ENCODE data around the gene LIG3.
"Not testable (repeated sequence)": the region's sequence is repeated elsewhere in the genome, so short reads cannot be mapped to it uniquely, and the experiment has no call there.

Gene LIG3

DNA sequence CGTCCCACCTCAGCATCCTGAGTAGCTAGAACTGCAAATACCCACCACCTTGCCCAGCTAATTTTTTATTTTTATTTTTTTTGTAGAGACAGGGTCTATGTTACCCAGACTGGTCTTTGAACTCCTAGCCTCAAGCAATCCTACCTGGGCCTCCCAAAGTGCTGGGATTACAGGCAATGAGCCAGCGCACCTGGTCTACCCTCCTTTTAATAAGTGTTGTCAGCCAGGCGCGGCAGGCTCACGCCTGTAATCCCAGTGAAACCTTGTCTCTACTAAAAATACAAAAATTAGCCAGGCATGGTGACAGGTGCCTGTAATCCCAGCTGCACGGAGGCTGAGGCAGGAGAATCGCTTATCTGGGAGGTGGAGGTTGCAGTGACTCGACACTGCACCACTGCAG lies 63.9 kb downstream of the LIG3 start:
- no peak for DNase-seq

DNA sequence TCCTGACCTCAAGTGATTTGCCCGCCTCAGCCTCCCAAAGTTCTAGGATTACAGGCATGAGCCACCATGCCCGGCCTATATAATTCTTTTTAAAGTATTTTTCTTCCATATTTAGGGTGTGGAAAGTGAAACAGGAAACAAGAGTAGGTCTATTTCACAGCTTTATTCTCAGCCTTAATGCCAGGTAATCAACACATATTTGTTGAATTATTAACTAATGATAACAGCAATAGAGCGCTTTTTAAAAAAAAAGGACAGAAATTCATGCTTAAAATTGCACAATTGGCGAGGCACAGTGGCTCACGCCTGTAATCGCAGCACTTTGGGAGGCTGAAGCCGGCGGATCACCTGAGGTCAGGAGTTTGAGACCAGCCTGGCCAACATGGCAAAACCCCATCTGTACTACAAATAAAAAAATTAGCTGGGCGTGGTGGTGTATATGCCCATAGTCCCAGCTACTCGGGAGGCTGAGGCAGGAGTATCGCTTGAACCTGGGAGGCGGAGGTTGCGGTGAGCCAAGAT lies 65.2 kb downstream of the LIG3 start:
- not testable (repeated sequence) for DNase-seq

DNA sequence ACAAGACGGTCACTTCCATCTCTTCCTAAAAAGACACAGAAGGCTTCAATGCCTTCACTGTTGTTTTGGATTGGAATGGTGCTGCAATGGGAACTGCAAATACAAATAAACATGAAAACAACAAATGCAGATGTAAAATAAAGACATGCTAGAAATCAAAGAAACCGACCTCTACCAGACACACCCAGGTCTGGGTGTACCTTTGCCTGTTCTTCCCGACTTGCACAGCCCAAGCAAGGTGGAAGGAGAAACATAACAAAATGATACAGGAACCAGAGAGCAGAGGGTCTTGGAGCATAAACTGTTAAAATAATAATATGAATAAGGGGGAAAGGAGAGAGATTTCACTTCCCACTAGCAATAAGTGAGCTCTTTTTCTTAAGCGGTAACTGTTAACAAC lies 65.9 kb downstream of the LIG3 start:
- DNase-seq, result no peak

DNA sequence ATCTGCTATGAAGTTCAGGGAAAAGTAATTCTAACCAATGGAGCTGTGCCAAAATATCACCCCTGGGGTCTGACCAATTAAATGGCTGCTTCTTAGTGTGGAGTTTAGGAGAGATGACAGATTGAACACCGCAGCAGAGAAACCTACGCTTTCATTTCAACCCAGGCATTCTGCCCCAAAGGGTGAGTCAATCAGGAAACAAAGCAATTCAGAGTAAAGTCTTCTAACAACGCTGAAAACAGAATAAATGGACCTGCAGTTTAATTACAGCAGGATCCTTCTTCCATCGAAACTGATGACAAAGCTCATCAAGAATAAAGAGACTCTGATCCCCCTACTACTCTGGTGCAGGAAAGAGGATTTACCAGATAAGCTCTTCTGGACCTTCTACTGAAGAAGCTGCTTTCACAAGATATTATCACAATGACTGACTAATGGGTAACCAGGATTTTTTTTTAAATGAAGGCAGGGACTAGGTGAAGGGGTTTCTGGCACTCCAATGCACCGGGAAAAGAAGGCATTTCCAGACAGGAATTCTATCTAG lies 66.5 kb downstream of the LIG3 start:
- DNase-seq, result peak; percentile 26

DNA sequence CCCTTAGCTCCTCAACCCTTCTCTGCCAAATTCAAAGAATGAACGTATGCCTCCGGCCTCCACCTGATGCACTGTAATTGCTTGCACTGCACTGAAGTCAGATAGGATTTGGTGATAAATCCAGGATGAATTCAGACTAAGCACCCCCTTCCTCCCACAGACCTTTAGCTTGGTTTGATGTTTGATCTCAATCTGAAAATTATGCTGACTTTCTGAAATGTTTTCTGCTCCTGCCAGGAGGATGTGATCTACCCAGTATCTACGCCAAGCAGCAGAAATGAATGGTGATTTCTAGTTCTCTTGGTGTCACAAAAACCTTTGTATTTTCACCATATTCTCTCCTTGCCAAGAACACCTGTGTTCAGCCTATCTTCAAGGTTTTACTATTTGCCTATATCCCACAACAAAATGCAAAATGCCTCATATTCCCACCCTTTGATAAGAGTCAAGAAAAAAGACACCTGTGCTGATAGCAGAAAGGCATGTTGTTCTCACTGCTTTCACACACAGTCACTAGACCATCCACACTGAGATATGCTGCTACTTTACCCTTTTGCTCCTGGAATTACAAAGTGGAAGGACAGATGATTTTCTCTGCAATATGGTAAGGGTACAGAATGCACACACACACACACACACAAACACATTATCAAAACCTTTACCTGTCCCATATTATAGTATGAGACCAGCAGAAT lies 68.5 kb downstream of the LIG3 start:
- no peak for DNase-seq

DNA sequence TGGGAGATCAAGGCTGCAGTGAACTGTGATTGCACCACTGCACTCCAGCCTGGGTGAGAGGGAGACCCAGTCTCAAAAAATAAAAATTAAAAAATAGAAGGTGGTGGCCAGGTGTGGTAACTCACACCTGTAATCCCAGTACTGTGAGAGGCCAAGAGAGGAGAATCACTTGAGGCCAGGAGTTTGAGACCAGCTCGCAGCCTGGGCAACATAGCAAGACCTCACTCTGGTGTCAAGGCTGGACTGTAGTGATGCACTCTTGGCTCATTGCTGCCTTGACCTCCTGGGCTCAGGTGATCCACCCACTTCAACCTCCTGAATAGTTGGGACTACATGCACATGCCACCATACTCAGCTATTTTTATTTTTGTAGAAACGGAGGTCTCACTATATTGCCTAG lies 69.9 kb downstream of the LIG3 start:
- DNase-seq, result no peak

DNA sequence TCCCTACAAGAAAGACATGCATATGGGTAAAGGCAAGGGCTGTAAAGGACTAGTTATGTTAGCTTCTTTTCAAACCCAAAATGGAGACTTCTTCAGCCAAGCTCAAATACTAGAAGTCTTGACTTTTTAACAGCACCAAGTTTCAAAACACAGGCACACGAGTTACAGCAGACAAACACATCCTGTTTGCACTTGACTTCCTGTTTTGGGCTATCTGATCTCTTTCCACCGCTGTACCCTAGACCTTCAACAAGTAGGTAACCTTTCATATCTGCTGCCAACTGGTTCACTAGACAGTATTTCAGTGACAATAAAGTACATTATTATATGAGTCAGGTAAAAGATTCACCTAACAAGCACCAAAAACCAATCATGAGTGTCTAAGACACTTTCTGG lies 70.9 kb downstream of the LIG3 start:
- DNase-seq, result no peak

DNA sequence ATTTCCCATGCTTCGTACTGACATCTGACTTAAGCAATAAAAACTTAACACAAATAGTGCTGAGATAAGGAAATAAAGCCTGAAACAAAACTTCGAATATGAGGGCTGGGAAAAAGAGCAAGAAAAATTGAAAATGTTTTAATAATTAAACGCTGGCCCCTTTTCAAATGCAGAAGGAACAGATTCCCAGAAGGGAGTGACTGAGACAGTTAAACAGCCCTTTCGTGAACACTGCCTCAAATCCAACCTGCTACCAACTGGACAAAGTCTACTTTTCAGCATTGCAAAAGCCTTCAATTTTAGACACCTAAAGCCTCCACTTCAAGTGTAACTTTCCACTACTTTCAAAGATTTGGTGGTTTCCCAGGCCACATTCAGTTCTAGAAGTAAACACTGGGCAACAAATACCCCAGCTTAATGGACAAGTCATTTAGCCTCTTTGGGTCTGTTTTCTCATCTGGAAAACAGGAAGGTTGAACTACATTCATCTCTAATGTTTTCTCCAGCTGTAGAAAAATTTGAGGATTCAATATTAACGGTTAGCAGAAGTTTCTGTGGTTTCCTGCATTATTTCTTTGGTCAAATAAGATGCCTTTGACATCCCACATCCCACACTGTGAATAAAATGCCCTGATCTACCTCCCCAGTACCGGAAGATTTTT lies 71.4 kb downstream of the LIG3 start:
- DNase-seq, result peak; percentile 5

DNA sequence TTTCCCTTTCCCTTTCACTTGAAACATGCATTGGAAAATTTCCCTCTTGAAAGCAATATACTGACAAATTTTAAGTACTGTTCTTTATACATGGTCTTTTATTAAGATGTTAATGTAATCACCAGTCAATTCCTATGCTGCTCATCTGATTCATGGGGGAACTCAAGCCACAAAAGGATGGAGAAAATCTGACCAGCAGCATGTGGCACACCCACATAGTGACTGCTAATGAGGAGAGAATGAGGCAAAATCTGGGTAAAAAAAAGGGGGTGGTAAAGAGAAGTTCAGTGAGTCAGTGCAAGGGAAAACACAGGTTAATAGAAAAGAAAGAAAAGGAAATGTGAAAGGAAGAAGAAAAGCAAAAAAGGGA lies 71.9 kb downstream of the LIG3 start:
- DNase-seq, result peak; percentile 17

DNA sequence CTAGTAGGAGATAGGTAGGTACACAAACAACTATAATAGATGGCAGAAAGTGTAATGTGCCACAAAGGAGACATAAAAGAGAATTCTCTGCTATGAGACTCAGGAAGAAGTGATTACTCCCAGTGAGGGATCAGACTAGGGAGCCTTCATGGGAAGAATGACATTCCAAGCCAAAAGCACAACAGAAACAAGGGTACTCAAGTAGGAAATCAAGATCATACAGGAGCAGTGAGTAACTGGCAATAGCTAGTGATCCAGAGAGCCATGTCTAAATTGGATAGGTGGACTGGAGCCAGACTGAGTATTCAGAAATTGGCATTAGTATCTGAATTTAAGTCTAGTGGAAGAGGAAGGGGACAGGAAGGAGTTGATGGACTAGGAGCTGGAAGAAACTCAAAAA lies 72.5 kb downstream of the LIG3 start:
- peak; percentile 3 for DNase-seq

DNA sequence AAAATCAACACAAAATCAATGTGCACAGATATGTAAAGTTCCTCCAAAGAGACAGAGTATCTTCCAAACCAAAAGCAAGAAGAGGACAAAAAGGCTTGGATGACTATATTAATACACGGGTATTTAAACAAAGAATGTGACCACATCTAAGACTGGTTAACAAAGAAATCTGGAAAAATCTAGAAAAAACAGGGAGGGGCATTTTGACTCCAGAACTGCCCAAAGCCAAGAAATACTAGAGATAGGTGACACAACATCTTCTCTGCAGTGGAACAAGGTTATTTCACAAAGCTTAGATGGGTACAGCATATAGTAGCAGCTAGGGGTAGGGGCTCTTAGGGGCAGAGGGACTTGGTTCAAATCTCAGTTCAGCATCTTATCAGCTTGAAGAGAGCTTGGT lies 72.9 kb downstream of the LIG3 start:
- no peak for DNase-seq

DNA sequence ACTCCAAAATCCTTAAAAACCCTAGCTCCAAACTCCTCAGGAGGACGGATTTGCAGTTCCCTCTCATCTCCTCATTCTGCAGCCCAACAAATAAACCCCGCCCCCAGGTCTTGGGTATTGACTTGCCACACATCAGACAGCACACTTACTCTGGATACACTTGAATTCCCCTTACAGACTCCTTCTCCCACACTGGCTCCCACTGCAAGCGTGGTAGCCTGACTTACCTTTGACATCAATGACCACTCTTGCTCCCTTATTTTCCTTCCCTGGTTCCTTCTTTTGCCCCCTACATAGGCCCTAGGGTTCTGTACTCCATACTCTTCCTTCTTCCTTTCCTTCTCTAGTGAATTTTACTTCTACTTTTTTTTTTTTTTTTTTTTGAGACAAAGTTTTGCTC lies 75.7 kb downstream of the LIG3 start:
- DNase-seq, result no peak

DNA sequence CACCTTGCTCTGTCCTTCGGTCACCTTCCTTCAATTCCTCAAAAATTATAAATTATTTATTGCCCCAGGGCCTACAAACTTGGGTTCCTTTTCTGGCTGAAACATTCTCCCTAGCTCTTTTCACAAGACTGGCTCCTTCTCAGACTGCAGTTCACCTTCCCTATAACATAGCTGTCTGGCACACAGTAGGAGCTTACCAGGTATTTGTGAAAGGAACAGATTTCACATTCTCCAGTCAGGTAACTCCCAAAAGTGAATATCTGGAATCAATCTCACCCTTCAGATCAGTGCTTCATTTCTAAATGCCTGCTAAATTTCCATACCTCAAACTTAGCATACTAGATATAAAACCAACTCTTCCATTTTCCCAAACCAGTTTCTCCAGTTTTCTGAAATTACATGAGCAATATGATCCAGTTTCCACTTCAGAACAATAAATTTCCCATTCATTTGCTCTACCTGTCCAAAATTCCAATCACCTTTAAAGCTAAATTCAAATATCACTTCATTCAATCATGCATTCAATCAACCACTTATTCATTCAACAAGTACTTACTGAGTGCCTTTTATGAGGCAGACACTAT lies 77.1 kb downstream of the LIG3 start:
- DNase-seq, result no peak

All from fibroblast of skin of back (primary cell).